K562 (cell line): ENCODE results near the gene GCGR. TPM values are rescaled to one million over a fixed set of nuclear protein-coding genes. Genes with fewer than 3 reads are reported as not detected.
A peak's percentile ranks its signal among the peaks of the same experiment; 100 is the strongest.

Source experiments
- ATAC-seq: fragments of 200-7000 bp; cut with Tn5 transposase; 3 replicates; pipeline ENCODE4 v1.9.1; 2020; ENCODE audit warnings: moderate library complexity
- BruUV-seq: library from RNA; stranded (reverse); fragments of 400-500 nt; replicated peaks from 2 replicates; lab custom pipeline; 2021; lab: Mats Ljungman, UMichigan
- CTCF ChIA-PET: fragments of 300-600 bp; formaldehyde crosslinking; extraction: SDS; loops from one replicate; lab custom pipeline; 2021; ENCODE audit warnings: low intra/inter-chr PET ratio; lab: Yijun Ruan, JAX
- POLR2A ChIA-PET: fragments of 300-600, 350-650 bp; sonication (Branson Sonifier 250); formaldehyde crosslinking; extraction: SDS; loops from one replicate; lab custom pipeline; 2021; ENCODE audit warnings: antibody characterized with exemption, inconsistent platforms; lab: Yijun Ruan, JAX
- DNase-seq, 4 experiments: peaks; one replicate each; pipeline versions ENCODE4 v3.0.0 to v3.0.0-alpha.2; 2011 to 2018; ENCODE audit warnings: low spot score in 3 of 4, mixed read lengths in 3 of 4; ENCODE audit errors: extremely low read depth in 1 of 4
- FAIRE-seq: peaks from 2 replicates; lab custom pipeline; 2011; peaks lifted over from hg19 to GRCh38; lab: Jason Lieb, UNC
- H2AFZ ChIP-seq: 2 replicates; pipeline ENCODE4 v1.6.0; 2011; ENCODE audit warnings: low read depth, low read length, control low read depth, inconsistent platforms
- H3K27ac ChIP-seq: fragments of 200-600 bp; 3 replicates; pipeline ENCODE4 v1.8.0; 2011; ENCODE audit warnings: low read depth, mild to moderate bottlenecking, control low read depth, inconsistent platforms, low read length, moderate library complexity, mixed read lengths; ENCODE audit errors: extremely low read depth
- H3K27me3 ChIP-seq, 2 experiments: fragments of 300-600 bp in 1 of 2; 2 replicates in 1 of 2; 3 replicates in 1 of 2; pipeline versions ENCODE4 v1.6.0 to v1.8.0; 2011; ENCODE audit warnings: inconsistent platforms in 2 of 2, low read length in 2 of 2, mild to moderate bottlenecking in 1 of 2, mixed read lengths in 1 of 2, moderate library complexity in 1 of 2; ENCODE audit not compliant: control insufficient read depth in 2 of 2, insufficient read depth in 2 of 2
- H3K36me3 ChIP-seq: fragments of 300-600 bp; 3 replicates; pipeline ENCODE4 v1.8.0; 2011; ENCODE audit warnings: mild to moderate bottlenecking, low read length, inconsistent platforms; ENCODE audit not compliant: control insufficient read depth, insufficient read depth
- H3K4me1 ChIP-seq, 2 experiments: fragments of 200-600 bp in 1 of 2; replicated peaks in 1 of 2; 2 replicates in 1 of 2; 3 replicates in 1 of 2; pipeline versions ENCODE4 v1.5.1 to v1.8.0; 2011; ENCODE audit warnings: inconsistent platforms in 2 of 2, low read length in 2 of 2, mild to moderate bottlenecking in 1 of 2, mixed read lengths in 1 of 2, moderate library complexity in 1 of 2; ENCODE audit not compliant: control insufficient read depth in 2 of 2, insufficient read depth in 2 of 2
- H3K4me2 ChIP-seq: 2 replicates; pipeline ENCODE4 v1.6.1; 2011; ENCODE audit warnings: low read length, control low read depth, inconsistent platforms, mixed read lengths; ENCODE audit not compliant: insufficient read depth
- H3K4me3 ChIP-seq: fragments of 200-600 bp; sonication (generic), shearing (Covaris generic); 2 replicates; pipeline ENCODE4 v1.5.1; 2016; ENCODE audit warnings: control low read depth, inconsistent platforms
- H3K79me2 ChIP-seq: fragments of 200-600 bp; 3 replicates; pipeline ENCODE4 v1.8.0; 2011; ENCODE audit warnings: low read length, inconsistent platforms; ENCODE audit not compliant: control insufficient read depth, insufficient read depth
- H3K9ac ChIP-seq, 2 experiments: 2 replicates each; pipeline versions ENCODE4 v1.6.0 to v1.6.1; 2011; ENCODE audit warnings: low read depth in 2 of 2, low read length in 2 of 2, control low read depth in 1 of 2, inconsistent platforms in 1 of 2, mild to moderate bottlenecking in 1 of 2, mixed read lengths in 1 of 2; ENCODE audit not compliant: insufficient read depth in 1 of 2
- H3K9me1 ChIP-seq: one replicate; pipeline ENCODE4 v1.6.0; 2011; ENCODE audit warnings: inconsistent platforms, mild to moderate bottlenecking, low read length, moderate library complexity; ENCODE audit not compliant: control insufficient read depth, insufficient read depth
- H3K9me3 ChIP-seq: replicated peaks from 2 replicates; pipeline ENCODE4 v1.5.1; 2011; ENCODE audit warnings: low read depth, low read length, inconsistent platforms; ENCODE audit not compliant: control insufficient read depth, insufficient read depth
- H4K20me1 ChIP-seq: replicated peaks from 2 replicates; pipeline ENCODE4 v1.6.1; 2011; ENCODE audit warnings: low read length, inconsistent platforms, mixed read lengths; ENCODE audit not compliant: control insufficient read depth, insufficient read depth
- NR2C2 ChIP-seq, 2 experiments: fragments of 200-800 bp in 1 of 2; sonication (Bioruptor generic) in 1 of 2; sonication (generic) in 1 of 2; formaldehyde crosslinking in 1 of 2; IDR thresholded peaks; 2 replicates each; pipeline versions ENCODE4 v1.6.1 to v1.8.0; 2016 to 2022; ENCODE audit warnings: mild to moderate bottlenecking in 1 of 2, missing compliant biosample characterization in 1 of 2, missing genetic modification characterization in 1 of 2, missing genetic modification reagents in 1 of 2
- SMAD4 ChIP-seq: fragments of 250-450 bp; sonication (Bioruptor Pico); conservative IDR thresholded peaks from 2 replicates; pipeline ENCODE4 v1.8.0; 2021; ENCODE audit warnings: inconsistent platforms, mild to moderate bottlenecking, moderate library complexity
- ZBTB11 ChIP-seq, 3 experiments: fragments of 200-800 bp in 1 of 3; fragments of 250-450 bp in 1 of 3; fragments of 450-650 bp in 1 of 3; sonication (Bioruptor Pico) in 1 of 3; sonication (Bioruptor generic) in 1 of 3; formaldehyde crosslinking in 1 of 3; IDR thresholded peaks; 2 replicates each; pipeline versions ENCODE4 v1.6.1 to v1.8.0; 2016 to 2022; ENCODE audit warnings: mild to moderate bottlenecking in 2 of 3, missing genetic modification characterization in 2 of 3, missing compliant biosample characterization in 1 of 3, moderate library complexity in 1 of 3
- ZNF282 ChIP-seq: sonication (generic); formaldehyde crosslinking; IDR thresholded peaks from 2 replicates; pipeline ENCODE4 v1.8.1; 2023; ENCODE audit warnings: missing genetic modification reagents
- WGBS: fragments of 100-300 bp; shearing (Covaris generic); methylation state at CpG from one replicate; pipeline ENCODE4 v1.1.6; 2016; ENCODE audit warnings: low coverage, mixed read lengths; ENCODE audit not compliant: insufficient coverage; ENCODE audit errors: missing lambda C conversion rate; 5-methylcytosine and 5-hydroxymethylcytosine counted together
- in situ Hi-C: fragments of 300-500 bp; cut with MboI; formaldehyde crosslinking; loops from 4 replicates; pipeline ENCODE4 v1.15.0; 2018; ENCODE audit warnings: inconsistent platforms, mixed read lengths
- intact Hi-C: fragments of 100-400 bp; cut with micrococcal nuclease; formaldehyde crosslinking; loops from 2 replicates; pipeline ENCODE4 v1.14.2; 2022
- polyA plus RNA-seq, 8 experiments: library from polyadenylated mRNA; depleted of rRNA in 4 of 8; stranded (reverse) in 5 of 8; unstranded in 3 of 8; fragments of >200 nt; fragmentation: Nextera tagmentation in 2 of 8; fragmentation: Illumina TruSeq in 1 of 8; extraction: Ambion mirVana in 2 of 8; extraction: Trizol in 1 of 8; gene quantifications; 2 replicates each; pipeline versions ENCODE4 v1.2.1 to v1.2.3, GENCODE V29; 2011 to 2014; ENCODE audit warnings: inconsistent platforms in 1 of 8, missing spikeins in 1 of 8
- total RNA-seq, 7 experiments: library from RNA; depleted of rRNA in 6 of 7; stranded (reverse); fragments of >200 nt in 6 of 7; fragmentation: Illumina TruSeq in 2 of 7; extraction: Trizol in 2 of 7; gene quantifications; 2 replicates each; pipeline versions ENCODE4 v1.2.1 to v1.2.3, GENCODE V29; 2011 to 2021; ENCODE audit warnings: low replicate concordance in 1 of 7
- TF ChIP-seq, protein P1 (sequence below): fragments of 250-450 bp; sonication (Bioruptor Pico); IDR thresholded peaks from 2 replicates; pipeline ENCODE4 v1.5.0; 2022; ENCODE audit warnings: mild to moderate bottlenecking
- TF ChIP-seq, protein P2 (sequence below): fragments of 450-650 bp; IDR thresholded peaks from 2 replicates; pipeline ENCODE4 v1.6.1; 2016

GCGR gene
- total and polyA plus RNA-seq, 9 of the 15 experiments (the other 6 are each of a cell fraction or from before 2014, with no cell fraction given) = not detected

GRCh38 chr17:81808778-81809555 is 5.0 kb downstream of the GCGR start (continued):
- TF ChIP-seq, protein P1, sequence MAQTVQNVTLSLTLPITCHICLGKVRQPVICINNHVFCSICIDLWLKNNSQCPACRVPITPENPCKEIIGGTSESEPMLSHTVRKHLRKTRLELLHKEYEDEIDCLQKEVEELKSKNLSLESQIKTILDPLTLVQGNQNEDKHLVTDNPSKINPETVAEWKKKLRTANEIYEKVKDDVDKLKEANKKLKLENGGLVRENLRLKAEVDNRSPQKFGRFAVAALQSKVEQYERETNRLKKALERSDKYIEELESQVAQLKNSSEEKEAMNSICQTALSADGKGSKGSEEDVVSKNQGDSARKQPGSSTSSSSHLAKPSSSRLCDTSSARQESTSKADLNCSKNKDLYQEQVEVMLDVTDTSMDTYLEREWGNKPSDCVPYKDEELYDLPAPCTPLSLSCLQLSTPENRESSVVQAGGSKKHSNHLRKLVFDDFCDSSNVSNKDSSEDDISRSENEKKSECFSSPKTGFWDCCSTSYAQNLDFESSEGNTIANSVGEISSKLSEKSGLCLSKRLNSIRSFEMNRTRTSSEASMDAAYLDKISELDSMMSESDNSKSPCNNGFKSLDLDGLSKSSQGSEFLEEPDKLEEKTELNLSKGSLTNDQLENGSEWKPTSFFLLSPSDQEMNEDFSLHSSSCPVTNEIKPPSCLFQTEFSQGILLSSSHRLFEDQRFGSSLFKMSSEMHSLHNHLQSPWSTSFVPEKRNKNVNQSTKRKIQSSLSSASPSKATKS (CRISPR knock-in tag) = no peak
- TF ChIP-seq ZNF282 = no peak
- TF ChIP-seq NR2C2 (CRISPR knock-in tag; IDR thresholded peaks at IDR 0.05) = no peak
- no peak for TF ChIP-seq NR2C2 (tag; IDR thresholded peaks at IDR 0.05)

DNA sequence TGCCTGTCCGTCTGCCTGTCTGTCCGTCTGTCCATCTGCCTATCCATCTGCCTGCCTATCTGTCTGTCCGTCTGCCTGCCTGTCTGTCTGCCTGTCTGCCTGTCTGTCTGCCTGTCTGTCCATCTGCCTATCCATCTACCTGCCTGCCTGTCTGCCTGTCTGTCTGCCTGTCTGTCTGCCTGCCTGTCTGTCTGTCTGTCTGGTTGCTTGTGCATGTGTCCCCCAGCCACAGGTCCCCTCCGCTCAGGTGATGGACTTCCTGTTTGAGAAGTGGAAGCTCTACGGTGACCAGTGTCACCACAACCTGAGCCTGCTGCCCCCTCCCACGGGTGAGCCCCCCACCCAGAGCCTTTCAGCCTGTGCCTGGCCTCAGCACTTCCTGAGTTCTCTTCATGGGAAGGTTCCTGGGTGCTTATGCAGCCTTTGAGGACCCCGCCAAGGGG is 5.6 kb downstream of the GCGR start:
- Histone ChIP-seq H3K4me3 (no peak overlapping the region), H3K27ac (no peak overlapping the region), H3K4me1 (peaks cover 0 to 91% of the 10 kb centered on the region in 2 experiments; a peak in 3 of 5 replicates), H3K36me3 (no peaks in the 10 kb centered on the region), H3K9me3 (no peaks in the 10 kb centered on the region), H3K9ac (peak overlapping the region in 1 of 2 experiments; percentile 35; a peak in 1 of 4 replicates), H3K9me1 (peaks cover 2% of the 10 kb centered on the region), H3K4me2 (no peak overlapping the region), H2AFZ (no peak overlapping the region), H3K79me2 (no peaks in the 10 kb centered on the region), H3K27me3 (peaks cover 19 to 73% of the 10 kb centered on the region in 2 experiments; a peak in 4 of 5 replicates), H4K20me1 (peaks cover 14% of the 10 kb centered on the region)
- no TSS peak for BruUV-seq
- WGBS = 9% methylated on average over 6 of the region's 7 CpGs
- ChIA-PET POLR2A (interaction anchor here (0.5 to 0.6 kb wide), 2 partner anchors 9 to 95 kb away, joined by 3 read pairs; no protein-coding TSS in a partner anchor), CTCF (no interaction called here)
- in situ Hi-C loops = loop anchor here (5.0 kb wide), 1 partner anchor 72 kb away; no protein-coding TSS in a partner anchor
- no peak for FAIRE-seq
- intact Hi-C loops = no loop called here
- no peak for DNase-seq
- no peak for ATAC-seq
- TF ChIP-seq, protein P2, sequence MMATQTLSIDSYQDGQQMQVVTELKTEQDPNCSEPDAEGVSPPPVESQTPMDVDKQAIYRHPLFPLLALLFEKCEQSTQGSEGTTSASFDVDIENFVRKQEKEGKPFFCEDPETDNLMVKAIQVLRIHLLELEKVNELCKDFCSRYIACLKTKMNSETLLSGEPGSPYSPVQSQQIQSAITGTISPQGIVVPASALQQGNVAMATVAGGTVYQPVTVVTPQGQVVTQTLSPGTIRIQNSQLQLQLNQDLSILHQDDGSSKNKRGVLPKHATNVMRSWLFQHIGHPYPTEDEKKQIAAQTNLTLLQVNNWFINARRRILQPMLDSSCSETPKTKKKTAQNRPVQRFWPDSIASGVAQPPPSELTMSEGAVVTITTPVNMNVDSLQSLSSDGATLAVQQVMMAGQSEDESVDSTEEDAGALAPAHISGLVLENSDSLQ = 0 out of 2 replicates have a peak, but pooled peaks have one; percentile 8
- peak; percentile 86; the same call in 1 of the 2 replicates for TF ChIP-seq SMAD4 (CRISPR knock-in tag)
- TF ChIP-seq ZBTB11 (CRISPR knock-in tag; IDR thresholded peaks at IDR 0.05) = no peak
- TF ChIP-seq, all 486 proteins: peak for 2
